Measurements from ENCODE around the gene DDX21. TPM values are rescaled to one million over a fixed set of nuclear protein-coding genes. Genes with fewer than 3 reads are reported as not detected.
"Not testable (repeated sequence)": the region's sequence is repeated elsewhere in the genome, so short reads cannot be mapped to it uniquely, and the experiment has no call there.

The DDX21 gene
- 104 and 116 TPM in 2 replicates for total RNA-seq (2014; rRNA removed; shearing (Covaris generic))

- H3K4me3 ChIP-seq: peak within 1 kb of the TSS; percentile 84
- H3K27me3 ChIP-seq (replicated peaks): no peaks in the 10 kb centered on the region
- peaks cover 9% of the 10 kb centered on the region; the same call in 1 of the 2 replicates for H3K4me1 ChIP-seq (replicated peaks)
- H3K9me3 ChIP-seq (replicated peaks): no peaks in the 10 kb centered on the region
- H3K27ac ChIP-seq: peak within 1 kb of the TSS; percentile 76
- DNase-seq (ENCODE audit: low read depth in 1 of 2, low spot score in 2 of 2): peak; percentile 93
- H3K36me3 ChIP-seq: peaks cover 48% of the 10 kb centered on the region
Measured at GRCh38 chr10:68955832-68956532, at the start of gene DDX21. Gene DDX21 (plus strand): TSS chr10:68956170. CDS start chr10:68956226, 56 bp downstream.

GRCh38 chr10:68924593-68924992 lies 31.4 kb upstream of the DDX21 start:
- no peaks in the 10 kb centered on the region for H3K27me3 ChIP-seq (replicated peaks)
- peaks cover 63% of the 10 kb centered on the region for H3K36me3 ChIP-seq
- H3K4me3 ChIP-seq: no peak overlapping the region
- H3K27ac ChIP-seq: no peak overlapping the region
- no peaks in the 10 kb centered on the region for H3K4me1 ChIP-seq (replicated peaks)
- no peak for DNase-seq (ENCODE audit: low read depth in 1 of 2, low spot score in 2 of 2)
- H3K9me3 ChIP-seq (replicated peaks): no peaks in the 10 kb centered on the region

- Histone ChIP-seq H3K27ac (no peak overlapping the region), H3K9me3 (replicated peaks) (no peaks in the 10 kb centered on the region), H3K4me3 (no peak overlapping the region), H3K4me1 (replicated peaks) (no peaks in the 10 kb centered on the region), H3K36me3 (peaks cover 65% of the 10 kb centered on the region), H3K27me3 (replicated peaks) (no peaks in the 10 kb centered on the region)
- no peak for DNase-seq (ENCODE audit: low read depth in 1 of 2, low spot score in 2 of 2)
Measured at GRCh38 chr10:68925489-68925888, 30.5 kb upstream of the DDX21 start.

GRCh38 chr10:68929157-68929556 lies 26.8 kb upstream of the DDX21 start:
- not testable (repeated sequence) for H3K27me3 ChIP-seq (replicated peaks); DNase-seq (ENCODE audit: low read depth in 1 of 2, low spot score in 2 of 2); H3K27ac ChIP-seq; H3K4me1 ChIP-seq (replicated peaks); H3K9me3 ChIP-seq (replicated peaks); H3K4me3 ChIP-seq
- H3K36me3 ChIP-seq: peaks cover 65% of the 10 kb centered on the region

- H3K27me3 ChIP-seq (replicated peaks); H3K9me3 ChIP-seq (replicated peaks); H3K27ac ChIP-seq; H3K4me1 ChIP-seq (replicated peaks); DNase-seq (ENCODE audit: low read depth in 1 of 2, low spot score in 2 of 2); H3K4me3 ChIP-seq: not testable (repeated sequence)
- peaks cover 70% of the 10 kb centered on the region for H3K36me3 ChIP-seq
Measured at GRCh38 chr10:68929888-68930287, 26.1 kb upstream of the DDX21 start.

GRCh38 chr10:68932860-68933259 lies 23.1 kb upstream of the DDX21 start:
- not testable (repeated sequence) for H3K27me3 ChIP-seq (replicated peaks); DNase-seq (ENCODE audit: low read depth in 1 of 2, low spot score in 2 of 2)

GRCh38 chr10:68934994-68935393 lies 21.0 kb upstream of the DDX21 start:
- DNase-seq (ENCODE audit: low read depth in 1 of 2, low spot score in 2 of 2): no peak
- Histone ChIP-seq H3K4me3 (no peak overlapping the region), H3K36me3 (peaks cover 72% of the 10 kb centered on the region), H3K4me1 (replicated peaks) (no peaks in the 10 kb centered on the region), H3K27me3 (replicated peaks) (no peaks in the 10 kb centered on the region), H3K9me3 (replicated peaks) (no peaks in the 10 kb centered on the region), H3K27ac (no peak overlapping the region)

More at GRCh38 chr10:68932860-68933259, 23.1 kb upstream of the DDX21 start:
- H3K36me3 ChIP-seq: peaks cover 70% of the 10 kb centered on the region
- H3K4me1 ChIP-seq (replicated peaks); H3K4me3 ChIP-seq; H3K9me3 ChIP-seq (replicated peaks); H3K27ac ChIP-seq: not testable (repeated sequence)

- Histone ChIP-seq H3K9me3 (replicated peaks) (no peaks in the 10 kb centered on the region), H3K4me3 (no peak overlapping the region), H3K27ac (no peak overlapping the region), H3K4me1 (replicated peaks) (no peaks in the 10 kb centered on the region), H3K27me3 (replicated peaks) (no peaks in the 10 kb centered on the region), H3K36me3 (peaks cover 70% of the 10 kb centered on the region)
- DNase-seq (ENCODE audit: low read depth in 1 of 2, low spot score in 2 of 2): no peak
Measured at GRCh38 chr10:68938117-68938516, 17.9 kb upstream of the DDX21 start.

- Histone ChIP-seq H3K27me3 (replicated peaks) (no peaks in the 10 kb centered on the region), H3K9me3 (replicated peaks) (no peaks in the 10 kb centered on the region), H3K36me3 (peaks cover 73% of the 10 kb centered on the region), H3K27ac (no peak overlapping the region), H3K4me1 (replicated peaks) (no peaks in the 10 kb centered on the region), H3K4me3 (no peak overlapping the region)
- DNase-seq (ENCODE audit: low read depth in 1 of 2, low spot score in 2 of 2): no peak
Measured at GRCh38 chr10:68938884-68939283, 17.1 kb upstream of the DDX21 start.

- not testable (repeated sequence) for H3K27me3 ChIP-seq (replicated peaks); H3K27ac ChIP-seq; H3K9me3 ChIP-seq (replicated peaks); H3K4me1 ChIP-seq (replicated peaks); DNase-seq (ENCODE audit: low read depth in 1 of 2, low spot score in 2 of 2); H3K4me3 ChIP-seq
- H3K36me3 ChIP-seq: peaks cover 70% of the 10 kb centered on the region
Measured at GRCh38 chr10:68940917-68941316, 15.1 kb upstream of the DDX21 start.

GRCh38 chr10:68950598-68950997 lies 5.4 kb upstream of the DDX21 start:
- no peaks in the 10 kb centered on the region for H3K4me1 ChIP-seq (replicated peaks)
- H3K4me3 ChIP-seq: no peak overlapping the region
- no peaks in the 10 kb centered on the region for H3K27me3 ChIP-seq (replicated peaks)
- no peak for DNase-seq (ENCODE audit: low read depth in 1 of 2, low spot score in 2 of 2)
- peaks cover 40% of the 10 kb centered on the region for H3K36me3 ChIP-seq
- H3K9me3 ChIP-seq (replicated peaks): no peaks in the 10 kb centered on the region
- H3K27ac ChIP-seq: no peak overlapping the region

- H3K4me3 ChIP-seq: no peak overlapping the region
- H3K4me1 ChIP-seq (replicated peaks): peaks cover 9% of the 10 kb centered on the region; the same call in 1 of the 2 replicates
- no peak for DNase-seq (ENCODE audit: low read depth in 1 of 2, low spot score in 2 of 2)
- H3K27ac ChIP-seq: no peak overlapping the region
- peaks cover 46% of the 10 kb centered on the region for H3K36me3 ChIP-seq
- no peaks in the 10 kb centered on the region for H3K27me3 ChIP-seq (replicated peaks)
- no peaks in the 10 kb centered on the region for H3K9me3 ChIP-seq (replicated peaks)
Measured at GRCh38 chr10:68954904-68955303, 1.1 kb upstream of the DDX21 start.

- peak overlapping the region; percentile 76 for H3K27ac ChIP-seq
- no peaks in the 10 kb centered on the region for H3K9me3 ChIP-seq (replicated peaks)
- H3K4me3 ChIP-seq: peak overlapping the region; percentile 84
- peaks cover 46% of the 10 kb centered on the region for H3K36me3 ChIP-seq
- H3K4me1 ChIP-seq (replicated peaks): peaks cover 9% of the 10 kb centered on the region; the same call in 1 of the 2 replicates
- H3K27me3 ChIP-seq (replicated peaks): no peaks in the 10 kb centered on the region
- DNase-seq (ENCODE audit: low read depth in 1 of 2, low spot score in 2 of 2): no peak
Measured at GRCh38 chr10:68955355-68955831, 577 bp upstream of the DDX21 start.

- Histone ChIP-seq H3K27me3 (replicated peaks) (no peaks in the 10 kb centered on the region), H3K4me1 (replicated peaks) (peaks cover 9% of the 10 kb centered on the region; the same call in 1 of the 2 replicates), H3K9me3 (replicated peaks) (no peaks in the 10 kb centered on the region), H3K27ac (peak overlapping the region; percentile 76), H3K36me3 (peaks cover 59% of the 10 kb centered on the region), H3K4me3 (peak overlapping the region; percentile 84)
- DNase-seq (ENCODE audit: low read depth in 1 of 2, low spot score in 2 of 2): no peak
Measured at GRCh38 chr10:68957284-68957615, 1.3 kb downstream of the DDX21 start.

Data from SJSA1 (cell line).